Stimulated activated naive CD4-positive, alpha-beta T cell treated with Interleukin-2 at 50 U/mL for 16 hours (primary cell): Measurements from ENCODE around the gene ABCA4.
"Not testable (repeated sequence)": the region's sequence is repeated elsewhere in the genome, so short reads cannot be mapped to it uniquely, and the experiment has no call there.

Source experiments
- DNase-seq: peaks from one replicate; lab custom pipeline; 2025; lab: John Stamatoyannopoulos, UW

The ABCA4 gene

DNA sequence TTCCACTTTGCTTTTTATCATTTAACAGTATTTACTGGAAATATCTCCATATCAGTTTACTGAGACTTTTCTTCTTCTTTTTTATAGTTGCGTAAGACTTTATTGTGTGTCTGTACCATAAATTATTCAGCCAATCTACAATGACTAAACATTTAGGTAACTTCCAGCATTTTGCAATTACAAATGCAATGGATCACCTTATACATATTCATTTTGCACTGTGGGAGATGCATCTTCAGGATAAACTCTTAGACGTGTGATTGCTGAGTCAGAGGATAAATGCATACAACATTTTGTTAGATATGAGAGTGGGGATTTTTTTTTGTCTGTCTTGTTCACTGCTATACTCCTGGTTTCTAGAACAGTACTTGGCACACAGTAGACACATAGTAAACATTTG, 116.0 kb downstream of the ABCA4 start:
- no peak for DNase-seq

GRCh38 chr1:94002046-94002787, 118.7 kb downstream of the ABCA4 start:
- no peak for DNase-seq

- no peak for DNase-seq
These were observed 119.4 kb downstream of the ABCA4 start for GRCh38 chr1:94001397-94002045.

DNA sequence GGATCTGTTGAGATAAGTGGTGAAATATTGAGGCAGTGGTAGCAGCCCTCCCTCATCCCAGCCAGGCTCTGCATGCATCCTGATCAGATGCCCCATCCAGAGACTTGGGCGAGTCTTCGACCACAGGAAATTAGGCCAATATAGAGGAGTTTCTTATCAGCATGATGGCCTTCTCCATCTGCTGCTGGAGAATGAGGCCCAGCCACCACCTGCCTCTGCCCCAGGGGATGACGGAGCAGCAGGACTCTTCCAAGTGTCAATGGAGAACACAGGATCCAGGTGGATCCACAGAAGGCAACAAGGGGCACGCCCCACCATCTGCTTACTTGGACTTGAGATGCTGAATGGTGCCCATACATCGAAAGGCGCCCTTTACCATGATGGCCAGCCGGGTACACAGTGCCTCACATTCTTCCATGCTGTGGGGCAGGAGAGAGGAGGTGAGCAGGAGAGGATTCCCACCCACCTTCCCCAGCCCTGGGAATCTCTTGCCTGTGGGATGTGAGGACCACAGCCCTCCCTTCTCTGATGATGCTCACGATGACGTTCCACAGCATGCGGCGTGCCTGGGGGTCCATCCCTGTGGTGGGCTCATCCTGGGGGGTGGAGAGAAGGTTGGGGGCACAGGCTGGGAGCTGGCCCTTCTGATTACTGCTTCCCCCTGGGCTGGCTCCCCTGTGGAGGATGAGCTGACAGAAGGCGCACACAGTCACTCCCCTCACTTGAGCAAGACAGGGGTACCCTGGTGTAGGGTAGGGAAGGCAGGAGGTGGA, 120.3 kb downstream of the ABCA4 start:
- DNase-seq: no peak

DNA sequence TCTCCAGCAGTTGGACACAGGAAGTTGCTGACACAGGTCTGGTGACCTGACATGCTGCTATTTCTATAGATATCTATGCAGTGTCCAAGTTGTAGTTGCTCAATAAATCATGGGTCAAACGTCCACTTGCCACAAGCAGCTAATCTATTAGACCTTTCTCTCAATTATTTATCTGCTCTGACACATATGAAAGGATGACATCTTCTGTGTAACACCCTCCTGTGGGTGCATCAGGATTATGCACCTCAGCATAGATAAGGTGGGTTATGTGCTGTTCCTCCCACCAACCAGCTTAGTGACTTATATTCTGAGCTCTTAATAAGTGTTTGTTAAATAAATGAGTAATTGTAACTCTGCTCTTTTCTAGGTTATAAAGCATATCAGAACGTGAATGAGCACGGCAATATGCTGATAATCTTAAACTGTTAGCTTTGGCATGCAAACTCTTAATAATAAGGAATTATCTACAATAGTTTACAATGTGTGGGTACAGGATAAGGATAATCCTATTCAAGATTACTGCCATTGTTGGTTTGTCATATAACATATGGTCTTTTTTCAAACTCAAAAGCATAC, 121.0 kb downstream of the ABCA4 start:
- DNase-seq: no peak

GRCh38 chr1:93998532-93998931, 122.4 kb downstream of the ABCA4 start:
- not testable (repeated sequence) for DNase-seq

DNA sequence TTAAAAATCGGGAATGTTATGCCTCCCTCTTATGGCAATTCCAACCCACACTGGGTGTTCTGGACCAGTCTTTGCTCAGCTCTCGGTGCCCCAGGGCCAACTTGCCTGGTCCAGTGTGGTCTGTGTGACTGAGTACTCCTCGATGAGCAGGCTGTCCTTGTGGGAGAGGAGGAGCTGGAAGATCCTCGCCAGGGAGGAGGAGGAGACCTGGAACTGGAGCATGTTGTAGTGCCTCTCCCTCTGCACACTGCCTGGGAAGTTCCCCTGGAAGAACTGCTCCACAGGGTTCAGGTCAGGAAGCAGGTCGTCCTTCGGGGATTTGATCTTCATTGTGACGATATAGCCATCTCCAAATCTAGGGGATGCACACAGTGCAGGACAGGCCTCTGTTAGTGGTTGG, 123.2 kb downstream of the ABCA4 start:
- no peak for DNase-seq

- DNase-seq: no peak
These were observed 125.0 kb downstream of the ABCA4 start for GRCh38 chr1:93995837-93996536.

DNA sequence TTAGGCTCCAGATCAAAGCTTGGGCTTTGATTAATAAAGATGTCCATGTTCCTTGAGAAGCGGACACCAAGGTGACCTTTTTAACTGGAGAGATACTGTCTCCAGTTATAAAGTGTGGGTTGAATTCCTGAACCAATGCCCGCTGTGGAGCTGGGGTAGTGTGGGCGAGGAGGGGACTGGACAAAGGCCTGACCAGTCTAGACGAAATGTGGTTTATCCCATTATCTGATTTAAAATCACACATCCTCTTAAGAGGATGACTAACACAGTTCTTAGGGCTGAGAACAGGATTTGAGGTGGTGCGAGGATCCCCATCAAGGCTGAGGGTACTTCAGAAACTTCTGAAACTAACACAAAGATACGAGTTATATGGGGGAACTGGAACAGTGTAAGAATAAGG, 127.2 kb downstream of the ABCA4 start:
- no peak for DNase-seq

DNA sequence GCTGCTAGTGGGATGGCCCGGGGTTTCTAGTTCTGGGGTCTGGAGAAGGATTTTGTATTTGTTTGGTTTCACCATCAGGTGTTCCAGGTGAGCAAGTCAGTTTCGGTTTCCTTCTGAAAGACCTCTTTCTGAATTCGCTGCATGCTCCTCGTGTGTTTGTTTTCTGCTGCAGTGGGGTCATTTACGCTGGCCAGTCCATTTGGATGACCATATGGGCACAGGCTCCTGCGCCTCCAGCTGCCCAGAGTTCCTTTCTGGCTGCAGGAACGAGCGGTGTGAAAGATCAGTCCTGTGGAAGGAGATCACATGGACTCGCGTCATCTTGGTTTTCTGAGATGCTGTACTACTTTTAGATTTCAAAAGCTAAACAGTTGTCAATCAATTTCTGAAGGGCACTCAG, 128.0 kb downstream of the ABCA4 start:
- no peak for DNase-seq

GRCh38 chr1:93992190-93992589, 128.8 kb downstream of the ABCA4 start:
- DNase-seq: no peak

DNA sequence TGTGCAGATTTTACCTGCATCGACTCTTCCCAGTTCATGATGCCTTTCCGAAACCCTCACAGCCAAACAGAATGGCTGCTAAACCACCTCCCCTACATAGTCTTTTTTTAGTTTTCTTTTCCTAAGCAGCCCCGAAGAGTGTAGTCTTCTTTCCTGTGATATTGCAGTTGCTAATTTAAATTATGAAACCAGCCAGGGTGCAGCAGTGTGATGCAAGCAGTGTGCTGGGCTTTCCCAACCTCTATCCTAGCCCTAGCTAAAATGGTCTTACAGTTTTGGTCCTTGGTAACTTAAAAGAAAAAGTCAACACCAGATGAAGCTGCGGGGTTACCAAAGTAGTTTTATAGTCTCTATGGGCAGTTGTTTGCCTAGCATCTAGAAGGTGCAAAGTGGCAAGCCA, 129.7 kb downstream of the ABCA4 start:
- DNase-seq: no peak

- not testable (repeated sequence) for DNase-seq
These were observed 130.5 kb downstream of the ABCA4 start for GRCh38 chr1:93990477-93990876.

- DNase-seq: no peak
These were observed 130.9 kb downstream of the ABCA4 start for GRCh38 chr1:93990010-93990409.

GRCh38 chr1:93989601-93990000, 131.3 kb downstream of the ABCA4 start:
- no peak for DNase-seq

DNA sequence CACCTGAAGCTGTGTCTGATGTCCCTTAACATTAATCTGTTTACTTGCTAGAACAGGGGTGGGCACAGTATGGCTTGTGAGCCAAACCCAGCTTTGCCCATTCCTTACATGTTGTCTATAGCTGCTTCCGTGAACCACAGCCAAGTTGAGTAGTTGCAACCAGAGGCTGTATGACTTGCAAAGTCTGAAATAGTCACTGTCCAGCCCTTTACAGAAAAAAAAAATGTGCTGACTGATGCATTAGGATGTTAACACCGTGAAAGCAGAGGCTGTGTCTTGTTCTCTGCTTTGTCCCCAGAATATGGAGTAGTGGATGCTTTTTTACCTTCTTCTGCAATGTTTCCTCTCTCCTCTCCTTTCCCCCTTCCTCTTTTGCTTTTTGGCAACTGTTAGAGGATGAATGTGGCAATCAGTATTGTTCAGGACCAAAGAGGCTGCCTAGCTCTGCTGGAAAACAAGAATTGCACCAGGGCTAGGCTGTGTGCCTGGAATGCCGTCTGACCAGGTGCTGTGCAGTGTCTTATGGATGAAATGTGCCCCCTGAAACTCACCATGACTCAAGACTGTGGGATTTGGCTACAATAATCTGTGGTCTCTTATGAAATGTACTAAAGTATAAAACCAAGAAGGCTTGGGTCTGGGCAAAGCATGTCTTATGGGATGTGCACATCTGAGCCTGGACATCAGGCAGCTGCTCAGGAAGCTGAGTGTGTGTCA, 132.2 kb downstream of the ABCA4 start:
- no peak for DNase-seq

- DNase-seq: no peak
These were observed 139.7 kb downstream of the ABCA4 start for GRCh38 chr1:93981274-93981667.

- no peak for DNase-seq
These were observed 140.4 kb downstream of the ABCA4 start for GRCh38 chr1:93980320-93981273.

DNA sequence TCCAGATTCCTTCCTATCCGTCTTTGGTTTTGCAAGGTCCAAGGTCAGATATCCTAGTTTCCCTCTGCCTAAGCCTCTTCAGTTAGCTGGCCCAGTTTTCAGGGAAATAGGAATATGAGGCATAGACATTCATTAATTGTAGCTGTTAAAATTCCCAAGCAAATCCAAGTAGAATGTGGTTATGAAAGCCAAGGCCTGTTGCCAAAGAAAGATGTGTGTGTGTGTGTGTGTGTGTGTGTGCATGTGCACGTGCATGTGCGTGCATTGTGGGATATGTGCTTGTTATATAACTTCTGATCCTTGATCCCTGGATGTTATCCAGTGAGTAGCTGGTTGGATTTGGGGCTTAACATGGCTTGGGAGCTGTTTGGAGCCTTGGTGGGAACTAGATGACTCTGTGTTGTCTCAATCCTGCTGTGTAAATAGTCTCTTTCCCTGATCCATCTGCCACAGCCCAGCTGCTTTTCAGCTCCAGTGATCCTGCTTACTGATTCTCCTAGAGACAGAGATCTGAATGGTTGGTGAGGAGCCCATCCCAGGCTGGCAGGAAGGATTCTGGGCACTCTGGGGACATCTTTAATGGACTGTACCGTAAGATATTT, 141.1 kb downstream of the ABCA4 start:
- no peak for DNase-seq
